ENCODE results near the gene CDCA7L.
"Not testable (repeated sequence)": the region's sequence is repeated elsewhere in the genome, so short reads cannot be mapped to it uniquely, and the experiment has no call there.

Gene CDCA7L

DNA sequence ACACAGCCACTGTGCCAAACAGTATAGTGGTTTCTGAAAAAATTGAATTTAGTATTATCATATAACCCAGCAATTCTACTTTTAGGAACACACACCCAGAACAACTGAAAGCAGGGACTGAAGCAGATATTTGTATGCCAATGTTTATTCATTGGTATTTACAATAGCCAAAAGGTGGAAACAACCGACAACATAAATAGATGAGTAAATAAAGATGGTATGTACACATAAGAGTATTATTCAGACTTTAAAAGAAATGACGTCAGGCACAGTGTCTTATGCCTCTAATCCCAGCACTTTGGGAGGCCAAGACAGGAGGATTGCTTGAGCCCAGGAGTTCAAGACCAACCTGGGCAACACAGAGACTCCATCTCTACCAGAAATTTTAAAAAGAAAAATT, 7.2 kb downstream of the CDCA7L start:
- Histone ChIP-seq H3K27me3 (ENCODE audit: insufficient read depth, low read length, poor library complexity, severe bottlenecking) (no peaks in the 10 kb centered on the region), H3K9me2 (replicated peaks; ENCODE audit: low read depth, low read length) (no peaks in the 10 kb centered on the region), H3K79me2 (ENCODE audit: insufficient read depth, low read length) (peaks cover 96% of the 10 kb centered on the region), H3F3A (ENCODE audit: low read depth) (0 out of 2 replicates have a peak, but pooled peaks cover 3% of the 10 kb centered on the region), H3K4me1 (ENCODE audit: insufficient read depth, low read length, poor library complexity, severe bottlenecking) (peaks cover 59% of the 10 kb centered on the region), H2AFZ (ENCODE audit: low read length) (no peak overlapping the region), H3K4me2 (ENCODE audit: low read depth, low read length, poor library complexity, severe bottlenecking) (peak overlapping the region; percentile 80), H3K9ac (ENCODE audit: low read depth, low read length, poor library complexity, severe bottlenecking) (no peak overlapping the region), H4K20me1 (ENCODE audit: insufficient read depth, low read length, poor library complexity, severe bottlenecking) (no peaks in the 10 kb centered on the region), H3K36me3 (ENCODE audit: insufficient read depth, low read length) (no peaks in the 10 kb centered on the region), H3K4me3 (ENCODE audit: low read length, poor library complexity, severe bottlenecking) (no peak overlapping the region), H3K9me3 (ENCODE audit: insufficient read depth, low read depth, low read length) (no peaks in the 10 kb centered on the region)
- no peak for TF ChIP-seq CTCF (conservative IDR thresholded peaks at IDR 0.05; ENCODE audit: low read length)
- TF ChIP-seq EZH2phosphoT487 (IDR thresholded peaks at IDR 0.05; ENCODE audit: borderline replicate concordance) = no peak

DNA sequence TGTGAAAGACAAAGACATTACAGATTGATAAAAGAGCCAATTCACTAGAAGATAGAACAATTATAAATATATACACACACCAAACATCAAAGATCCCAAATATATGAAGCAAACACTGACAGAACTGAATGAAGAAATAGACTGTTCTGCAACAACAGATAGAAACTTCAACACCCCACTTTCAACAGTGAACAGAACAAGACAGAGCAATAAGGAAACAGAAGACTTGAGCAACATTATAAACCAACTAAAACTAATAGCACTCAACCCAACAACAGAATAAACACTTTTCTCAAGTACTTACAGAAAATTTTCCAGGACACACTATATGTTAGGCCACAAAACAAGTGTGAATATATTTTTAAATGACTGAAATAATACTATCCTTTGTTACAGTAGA, 10.9 kb downstream of the CDCA7L start:
- peak overlapping the region; percentile 3 for H3K4me2 ChIP-seq (ENCODE audit: low read depth, low read length, poor library complexity, severe bottlenecking)
- H3K4me1 ChIP-seq (ENCODE audit: insufficient read depth, low read length, poor library complexity, severe bottlenecking) = peaks cover 28% of the 10 kb centered on the region
- no peaks in the 10 kb centered on the region for H3K9me3 ChIP-seq (ENCODE audit: insufficient read depth, low read depth, low read length)
- H3K36me3 ChIP-seq (ENCODE audit: insufficient read depth, low read length) = no peaks in the 10 kb centered on the region
- H3K9me2 ChIP-seq (replicated peaks; ENCODE audit: low read depth, low read length) = no peaks in the 10 kb centered on the region
- no peak overlapping the region for H2AFZ ChIP-seq (ENCODE audit: low read length)
- H3F3A ChIP-seq (ENCODE audit: low read depth) = 0 out of 2 replicates have a peak, but pooled peaks cover 3% of the 10 kb centered on the region
- no peaks in the 10 kb centered on the region for H3K27me3 ChIP-seq (ENCODE audit: insufficient read depth, low read length, poor library complexity, severe bottlenecking)
- no peak overlapping the region for H3K9ac ChIP-seq (ENCODE audit: low read depth, low read length, poor library complexity, severe bottlenecking)
- TF ChIP-seq EZH2phosphoT487 (IDR thresholded peaks at IDR 0.05; ENCODE audit: borderline replicate concordance) (no peak), CTCF (conservative IDR thresholded peaks at IDR 0.05; ENCODE audit: low read length) (no peak)
- H3K4me3 ChIP-seq (ENCODE audit: low read length, poor library complexity, severe bottlenecking) = no peak overlapping the region
- H4K20me1 ChIP-seq (ENCODE audit: insufficient read depth, low read length, poor library complexity, severe bottlenecking) = no peaks in the 10 kb centered on the region
- H3K79me2 ChIP-seq (ENCODE audit: insufficient read depth, low read length) = peaks cover 73% of the 10 kb centered on the region

DNA sequence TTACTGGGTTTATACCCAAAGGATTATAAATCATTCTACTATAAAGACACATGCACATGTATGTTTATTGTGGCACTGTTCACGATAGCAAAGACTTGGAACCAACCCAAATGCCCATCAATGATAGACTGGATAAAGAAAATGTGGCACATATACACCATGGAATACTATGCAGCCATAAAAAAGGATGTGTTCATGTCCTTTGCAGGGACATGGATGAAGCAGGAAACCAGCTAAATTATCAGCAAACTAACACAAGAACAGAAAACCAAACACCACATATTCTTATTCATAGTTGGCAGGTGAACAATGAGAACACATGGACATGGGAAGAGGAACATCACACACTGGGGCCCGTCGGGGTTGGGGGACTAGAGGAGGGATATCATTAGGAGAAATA, 12.4 kb downstream of the CDCA7L start:
- H3F3A ChIP-seq (ENCODE audit: low read depth); H3K4me3 ChIP-seq (ENCODE audit: low read length, poor library complexity, severe bottlenecking); H4K20me1 ChIP-seq (ENCODE audit: insufficient read depth, low read length, poor library complexity, severe bottlenecking); H3K4me2 ChIP-seq (ENCODE audit: low read depth, low read length, poor library complexity, severe bottlenecking); H3K36me3 ChIP-seq (ENCODE audit: insufficient read depth, low read length); H3K9me3 ChIP-seq (ENCODE audit: insufficient read depth, low read depth, low read length); H3K27me3 ChIP-seq (ENCODE audit: insufficient read depth, low read length, poor library complexity, severe bottlenecking); H3K9ac ChIP-seq (ENCODE audit: low read depth, low read length, poor library complexity, severe bottlenecking); H2AFZ ChIP-seq (ENCODE audit: low read length); H3K9me2 ChIP-seq (replicated peaks; ENCODE audit: low read depth, low read length): not testable (repeated sequence)
- H3K4me1 ChIP-seq (ENCODE audit: insufficient read depth, low read length, poor library complexity, severe bottlenecking) = peaks cover 13% of the 10 kb centered on the region
- H3K79me2 ChIP-seq (ENCODE audit: insufficient read depth, low read length) = peaks cover 59% of the 10 kb centered on the region

GRCh38 chr7:21927693-21928092, 18.0 kb downstream of the CDCA7L start:
- Histone ChIP-seq H3K27me3 (ENCODE audit: insufficient read depth, low read length, poor library complexity, severe bottlenecking) (no peaks in the 10 kb centered on the region), H3F3A (ENCODE audit: low read depth) (no peaks in the 10 kb centered on the region), H3K4me2 (ENCODE audit: low read depth, low read length, poor library complexity, severe bottlenecking) (no peak overlapping the region), H4K20me1 (ENCODE audit: insufficient read depth, low read length, poor library complexity, severe bottlenecking) (no peaks in the 10 kb centered on the region), H2AFZ (ENCODE audit: low read length) (no peak overlapping the region), H3K9me3 (ENCODE audit: insufficient read depth, low read depth, low read length) (no peaks in the 10 kb centered on the region), H3K9me2 (replicated peaks; ENCODE audit: low read depth, low read length) (no peaks in the 10 kb centered on the region), H3K4me3 (ENCODE audit: low read length, poor library complexity, severe bottlenecking) (no peak overlapping the region), H3K79me2 (ENCODE audit: insufficient read depth, low read length) (peaks cover 62% of the 10 kb centered on the region), H3K36me3 (ENCODE audit: insufficient read depth, low read length) (peaks cover 6% of the 10 kb centered on the region; the same call in 1 of the 2 replicates), H3K4me1 (ENCODE audit: insufficient read depth, low read length, poor library complexity, severe bottlenecking) (no peaks in the 10 kb centered on the region), H3K9ac (ENCODE audit: low read depth, low read length, poor library complexity, severe bottlenecking) (no peak overlapping the region)
- TF ChIP-seq CTCF (conservative IDR thresholded peaks at IDR 0.05; ENCODE audit: low read length) = no peak
- no peak for TF ChIP-seq EZH2phosphoT487 (IDR thresholded peaks at IDR 0.05; ENCODE audit: borderline replicate concordance)

All from Loucy (cell line).